Gastrocnemius medialis (tissue), 4 donors: ENCODE results near the gene CSF3.

Experiments
- CTCF ChIP-seq, 5 experiments: fragments of 450-650 bp in 3 of 5; fragments of 200-600 bp in 2 of 5; sonication (generic) in 2 of 5; IDR thresholded peaks in 4 of 5; conservative IDR thresholded peaks in 1 of 5; 1 replicate in 4 of 5; 2 replicates in 1 of 5; pipeline ENCODE4 v1.5.1; 2016 to 2019; ENCODE audit warnings: antibody characterized with exemption in 5 of 5, mild to moderate bottlenecking in 3 of 5, moderate library complexity in 3 of 5
- POLR2A ChIP-seq, 2 donors: fragments of 450-650 bp; IDR thresholded peaks; one replicate each; pipeline ENCODE4 v1.6.1; 2017; ENCODE audit warnings: antibody characterized with exemption in 2 of 2, mild to moderate bottlenecking in 2 of 2, moderate library complexity in 2 of 2

GRCh38 chr17:40024901-40025300 lies 9.7 kb downstream of the CSF3 start:
- no peak for TF ChIP-seq POLR2A (IDR thresholded peaks at IDR 0.05)
- TF ChIP-seq CTCF (IDR thresholded peaks at IDR 0.05 in 4 of 5, conservative IDR thresholded peaks at IDR 0.05 in 1 of 5), result no peak
